OCI-LY1 (cell line): ENCODE data around the gene ANKRD52.

ENCODE experiments used
- EZH2 ChIP-seq: fragments of 200-600 bp; sonication (generic), shearing (Covaris generic); IDR thresholded peaks from 2 replicates; pipeline ENCODE4 v1.8.0; 2017; ENCODE audit warnings: borderline replicate concordance, mixed run types, mild to moderate bottlenecking, antibody characterized with exemption, low read length, moderate library complexity, mixed read lengths
- TF ChIP-seq, protein P1 (sequence below): fragments of 200-600 bp; sonication (generic), shearing (Covaris generic); IDR thresholded peaks from 2 replicates; pipeline ENCODE4 v1.5.1; 2017; ENCODE audit warnings: mild to moderate bottlenecking, antibody characterized with exemption, low read length, moderate library complexity, mixed read lengths

DNA sequence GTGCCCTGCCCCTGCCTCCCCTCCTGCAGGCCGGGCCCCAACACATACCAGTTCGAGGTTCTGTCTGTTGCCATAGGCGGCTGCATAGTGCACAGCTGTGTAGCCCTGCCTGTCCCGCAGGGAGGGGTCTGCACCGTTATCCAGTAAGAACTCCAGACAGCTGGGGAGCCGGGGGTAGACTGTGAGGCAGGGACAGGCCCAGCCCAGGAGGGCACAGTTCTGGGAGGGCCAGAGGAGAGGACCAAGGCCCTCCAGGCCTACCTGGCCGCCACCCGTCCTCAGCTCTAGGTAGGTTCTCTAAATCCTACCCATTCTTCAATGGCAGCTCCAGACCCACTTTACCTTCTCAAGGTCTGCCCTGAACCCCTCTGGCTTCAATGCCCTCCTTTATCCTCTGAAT, 9.5 kb downstream of the ANKRD52 start:
- TF ChIP-seq, protein P1, sequence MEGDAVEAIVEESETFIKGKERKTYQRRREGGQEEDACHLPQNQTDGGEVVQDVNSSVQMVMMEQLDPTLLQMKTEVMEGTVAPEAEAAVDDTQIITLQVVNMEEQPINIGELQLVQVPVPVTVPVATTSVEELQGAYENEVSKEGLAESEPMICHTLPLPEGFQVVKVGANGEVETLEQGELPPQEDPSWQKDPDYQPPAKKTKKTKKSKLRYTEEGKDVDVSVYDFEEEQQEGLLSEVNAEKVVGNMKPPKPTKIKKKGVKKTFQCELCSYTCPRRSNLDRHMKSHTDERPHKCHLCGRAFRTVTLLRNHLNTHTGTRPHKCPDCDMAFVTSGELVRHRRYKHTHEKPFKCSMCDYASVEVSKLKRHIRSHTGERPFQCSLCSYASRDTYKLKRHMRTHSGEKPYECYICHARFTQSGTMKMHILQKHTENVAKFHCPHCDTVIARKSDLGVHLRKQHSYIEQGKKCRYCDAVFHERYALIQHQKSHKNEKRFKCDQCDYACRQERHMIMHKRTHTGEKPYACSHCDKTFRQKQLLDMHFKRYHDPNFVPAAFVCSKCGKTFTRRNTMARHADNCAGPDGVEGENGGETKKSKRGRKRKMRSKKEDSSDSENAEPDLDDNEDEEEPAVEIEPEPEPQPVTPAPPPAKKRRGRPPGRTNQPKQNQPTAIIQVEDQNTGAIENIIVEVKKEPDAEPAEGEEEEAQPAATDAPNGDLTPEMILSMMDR, result no peak
- TF ChIP-seq EZH2, result no peak
